Lung (tissue), 12 donors: ENCODE measurements around the gene KCNQ5. TPM values are rescaled to one million over a fixed set of nuclear protein-coding genes. Genes with fewer than 3 reads are reported as not detected.

Source experiments
- ATAC-seq: fragments of 200-7000 bp; cut with Tn5 transposase; one replicate; pipeline ENCODE4 v1.9.1; 2020; ENCODE audit warnings: moderate number of reproducible peaks; ENCODE audit not compliant: insufficient read depth, low FRiP score
- DNase-seq, 3 donors: peaks; one replicate each; pipeline ENCODE4 v3.0.0-alpha.2; 2013 to 2017
- H3K27ac ChIP-seq, 2 donors: one replicate each; pipeline ENCODE4 v1.5.1; 2013; ENCODE audit warnings: mild to moderate bottlenecking in 2 of 2, moderate library complexity in 2 of 2, control low read depth in 1 of 2, inconsistent platforms in 1 of 2, low read depth in 1 of 2, low read length in 1 of 2
- H3K27me3 ChIP-seq, 3 donors: one replicate each; pipeline ENCODE4 v1.5.1; 2013; ENCODE audit warnings: low read length in 2 of 3; ENCODE audit not compliant: control insufficient read depth in 3 of 3, insufficient read depth in 3 of 3
- H3K36me3 ChIP-seq, 4 donors: one replicate each; pipeline ENCODE4 v1.5.1; 2013; ENCODE audit warnings: low read length in 4 of 4, mild to moderate bottlenecking in 1 of 4, moderate library complexity in 1 of 4; ENCODE audit not compliant: control insufficient read depth in 4 of 4, insufficient read depth in 4 of 4
- H3K4me1 ChIP-seq, 5 donors: one replicate each; pipeline ENCODE4 v1.5.1; 2013; ENCODE audit warnings: low read length in 5 of 5, mild to moderate bottlenecking in 2 of 5, moderate library complexity in 1 of 5; ENCODE audit not compliant: control insufficient read depth in 5 of 5, insufficient read depth in 5 of 5
- H3K4me3 ChIP-seq: one replicate; pipeline ENCODE4 v1.5.1; 2013; ENCODE audit warnings: mild to moderate bottlenecking, control low read depth, moderate library complexity
- H3K9ac ChIP-seq, 2 donors: one replicate each; pipeline ENCODE4 v1.5.1; 2013; ENCODE audit warnings: low read length in 2 of 2, control low read depth in 1 of 2; ENCODE audit not compliant: insufficient read depth in 1 of 2
- H3K9me3 ChIP-seq, 4 donors: one replicate each; pipeline ENCODE4 v1.5.1; 2013; ENCODE audit warnings: low read length in 3 of 4, mild to moderate bottlenecking in 1 of 4, moderate library complexity in 1 of 4; ENCODE audit not compliant: control insufficient read depth in 4 of 4, insufficient read depth in 3 of 4
- CTCF ChIP-seq: IDR thresholded peaks from 2 replicates; pipeline ENCODE4 v1.5.1; 2012; ENCODE audit warnings: mild to moderate bottlenecking; ENCODE audit errors: control extremely low read depth, extremely low read depth
- WGBS, 2 donors: extraction: QIAGEN DNeasy Blood & Tissue Kit; methylation state at CpG; one replicate each; pipeline ENCODE4 v1.1.7; 2013; 5-methylcytosine and 5-hydroxymethylcytosine counted together
- polyA plus RNA-seq, 2 donors: library from polyadenylated mRNA; stranded (reverse); fragments of 200-250 nt; gene quantifications; one replicate each; pipeline ENCODE4 v1.2.1, GENCODE V29; 2013
- total RNA-seq, 2 donors: library from RNA; depleted of rRNA in 1 of 2; stranded (reverse); fragments of >200 nt in 1 of 2; gene quantifications; one replicate each; pipeline ENCODE4 v1.2.1, GENCODE V29; 2014 to 2021
- donor health status: control.
- donor health status: control.
- donor health status: Bipolar disorder and iron deficiency.
- donor health status: healthy.
- donor health status: DM: yes; HTN: yes; CAD: no.

Gene KCNQ5
- total and polyA plus RNA-seq, 4 donors, result 0.12 to 5.7 (median 0.46) TPM

- Histone ChIP-seq H3K4me1 (peaks cover 0 to 3% (median 0%) of the 10 kb centered on the region in 5 donors), H3K27me3 (no peaks in the 10 kb centered on the region), H3K4me3 (no peak overlapping the region), H3K9me3 (no peaks in the 10 kb centered on the region), H3K9ac (no peak overlapping the region), H3K36me3 (no peaks in the 10 kb centered on the region), H3K27ac (no peak overlapping the region)
- ATAC-seq (no peak), DNase-seq (no peak)
- no peak for TF ChIP-seq CTCF
- WGBS, 2 donors, result 77 to 91% methylated on average over 4 of the region's 4 CpGs
Measured at GRCh38 chr6:72933233-72933632, 311.4 kb downstream of the KCNQ5 start.

DNA sequence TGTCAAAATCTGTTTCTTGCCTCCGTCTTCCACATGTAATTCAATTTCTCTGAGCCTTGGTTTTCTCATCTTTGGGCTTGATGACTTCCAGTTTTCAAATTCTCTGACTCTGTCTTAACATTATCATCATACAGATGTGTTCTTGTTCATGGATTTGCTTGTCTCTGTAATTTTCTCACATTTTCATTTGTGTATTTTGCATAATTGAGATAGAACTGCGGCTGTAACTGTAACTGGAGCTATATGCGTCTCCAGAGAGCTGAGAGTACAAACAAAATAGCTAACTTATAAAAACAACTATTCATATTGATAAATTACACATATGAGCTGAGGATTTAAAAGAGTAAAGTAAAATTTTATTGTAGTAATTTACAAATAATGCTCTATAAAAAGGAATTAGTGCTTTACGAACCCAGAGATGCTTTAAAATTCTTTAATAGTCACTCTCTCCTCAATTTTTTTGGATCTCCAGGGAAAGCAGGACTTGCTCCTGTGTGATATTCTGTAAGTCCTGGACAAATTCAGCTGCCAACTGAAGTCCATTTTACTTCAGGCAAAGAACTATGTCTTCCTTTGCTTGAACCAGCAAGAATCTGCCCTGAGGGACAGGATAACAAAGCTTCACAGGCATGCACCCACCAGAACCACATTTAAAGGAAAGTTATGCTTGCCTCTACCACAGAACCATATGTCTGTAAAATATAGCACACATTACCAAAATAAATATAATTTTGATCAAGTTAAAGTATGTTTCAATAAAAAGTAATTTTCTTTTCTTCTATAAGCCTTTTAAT is 315.1 kb downstream of the KCNQ5 start:
- H3K9me3 ChIP-seq, result no peaks in the 10 kb centered on the region
- TF ChIP-seq CTCF, result no peak
- H3K4me3 ChIP-seq, result no peak overlapping the region
- 91 to 98% methylated on average over 4 of the region's 4 CpGs for WGBS, 2 donors
- no peaks in the 10 kb centered on the region for H3K27me3 ChIP-seq
- DNase-seq (no peak), ATAC-seq (no peak)
- H3K4me1 ChIP-seq, result no peaks in the 10 kb centered on the region
- no peak overlapping the region for H3K9ac ChIP-seq
- no peak overlapping the region for H3K27ac ChIP-seq
- no peaks in the 10 kb centered on the region for H3K36me3 ChIP-seq

DNA sequence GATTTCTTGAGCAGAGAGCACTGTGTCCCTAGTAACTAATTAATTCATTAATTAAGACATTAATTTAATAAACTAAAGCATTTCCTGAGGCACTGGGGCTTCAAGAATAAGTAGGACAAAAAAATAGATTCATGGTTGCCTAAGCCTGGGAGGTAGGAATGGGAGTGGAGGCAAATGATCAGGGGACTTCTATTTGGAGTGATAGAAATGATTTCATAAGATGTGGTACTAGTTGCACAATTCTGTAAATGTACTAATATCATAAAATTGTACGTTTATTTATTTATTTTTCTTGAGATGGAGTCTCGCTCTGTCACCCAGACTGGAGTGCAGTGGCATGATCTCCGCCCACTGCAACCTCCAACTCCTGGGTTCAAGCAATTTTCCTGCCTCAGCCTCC is 316.2 kb downstream of the KCNQ5 start:
- Histone ChIP-seq H3K4me3 (no peak overlapping the region), H3K36me3 (no peaks in the 10 kb centered on the region), H3K9me3 (no peaks in the 10 kb centered on the region), H3K9ac (no peak overlapping the region), H3K27ac (no peak overlapping the region), H3K4me1 (no peaks in the 10 kb centered on the region), H3K27me3 (no peaks in the 10 kb centered on the region)
- no peak for TF ChIP-seq CTCF
- ATAC-seq, result no peak
- 72 to 83% methylated on average over 3 of the region's 3 CpGs for WGBS, 2 donors
- DNase-seq, result no peak

DNA sequence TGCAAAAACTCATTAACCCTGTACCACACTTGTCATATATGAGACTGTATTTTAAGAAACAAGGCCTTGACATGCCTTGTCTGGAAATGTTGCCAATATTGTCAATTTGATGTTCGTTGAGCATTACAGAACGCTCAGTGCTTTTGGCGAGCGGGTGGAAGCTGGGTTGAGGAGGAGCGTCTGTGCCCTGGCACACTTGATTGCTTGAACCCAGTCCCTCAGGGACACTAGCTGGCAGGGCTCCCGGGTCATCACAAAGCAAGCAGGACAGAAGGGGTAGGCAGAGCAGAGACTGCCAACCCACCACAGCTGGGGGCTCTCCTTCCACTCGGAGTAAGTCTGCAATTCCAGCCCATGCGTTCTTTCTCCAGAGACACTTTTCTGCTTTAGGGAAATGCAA is 317.1 kb downstream of the KCNQ5 start:
- WGBS, 2 donors, result 87 to 94% methylated on average over 8 of the region's 8 CpGs
- no peak for DNase-seq
- Histone ChIP-seq H3K9me3 (no peaks in the 10 kb centered on the region), H3K4me1 (no peaks in the 10 kb centered on the region), H3K36me3 (no peaks in the 10 kb centered on the region), H3K27me3 (no peaks in the 10 kb centered on the region), H3K4me3 (no peak overlapping the region), H3K9ac (no peak overlapping the region), H3K27ac (no peak overlapping the region)
- no peak for ATAC-seq
- no peak for TF ChIP-seq CTCF
